MCF 10A (cell line): Measurements from ENCODE around the gene IQCK. TPM values are rescaled to one million over a fixed set of nuclear protein-coding genes. Genes with fewer than 3 reads are reported as not detected.
A peak's percentile ranks its signal among the peaks of the same experiment; 100 is the strongest.

ENCODE experiments used
- BruUV-seq: library from RNA; stranded (reverse); fragments of 400-500 nt; replicated peaks from 2 replicates; lab custom pipeline; 2021; lab: Mats Ljungman, UMichigan
- CTCF ChIA-PET: fragments of 300-600 bp; sonication (Branson Sonifier 250); formaldehyde crosslinking; extraction: SDS; loops from one replicate; lab custom pipeline; 2021; ENCODE audit warnings: antibody characterized with exemption, inconsistent platforms; lab: Yijun Ruan, JAX
- POLR2A ChIA-PET: fragments of 300-600, 350-650 bp; sonication (Branson Sonifier 250); formaldehyde crosslinking; extraction: SDS; loops from one replicate; lab custom pipeline; 2020; ENCODE audit warnings: antibody characterized with exemption, inconsistent platforms; lab: Yijun Ruan, JAX
- DNase-seq: peaks from one replicate; pipeline ENCODE4 v3.0.0-alpha.2; 2018; ENCODE audit not compliant: unreplicated experiment
- H3K27ac Mint-ChIP-seq: one replicate; pipeline ENCODE4 v1.8.0; 2022; ENCODE audit warnings: mild to moderate bottlenecking, low read depth, mixed read lengths; ENCODE audit not compliant: unreplicated experiment
- H3K27me3 Mint-ChIP-seq: one replicate; pipeline ENCODE4 v1.8.0; 2022; ENCODE audit warnings: mixed read lengths; ENCODE audit not compliant: insufficient read depth, unreplicated experiment
- H3K36me3 Mint-ChIP-seq: one replicate; pipeline ENCODE4 v1.8.0; 2022; ENCODE audit warnings: mild to moderate bottlenecking, moderate library complexity, mixed read lengths; ENCODE audit not compliant: insufficient read depth, unreplicated experiment
- H3K4me1 Mint-ChIP-seq: one replicate; pipeline ENCODE4 v1.8.0; 2022; ENCODE audit warnings: mixed read lengths; ENCODE audit not compliant: insufficient read depth, unreplicated experiment
- H3K4me3 Mint-ChIP-seq: one replicate; pipeline ENCODE4 v1.8.0; 2022; ENCODE audit warnings: mild to moderate bottlenecking, moderate library complexity, mixed read lengths; ENCODE audit not compliant: unreplicated experiment
- H3K9me3 Mint-ChIP-seq: one replicate; pipeline ENCODE4 v1.8.0; 2022; ENCODE audit warnings: mixed read lengths; ENCODE audit not compliant: unreplicated experiment
- CTCF ChIP-seq: fragments of 200-600 bp; IDR thresholded peaks from one replicate; pipeline ENCODE4 v1.8.0; 2022; ENCODE audit warnings: antibody characterized with exemption, mild to moderate bottlenecking; ENCODE audit not compliant: unreplicated experiment
- intact Hi-C: fragments of 100-400 bp; cut with micrococcal nuclease; formaldehyde crosslinking; loops from 2 replicates; pipeline ENCODE4 v1.14.1; 2022
- total RNA-seq: library from RNA; stranded (reverse); gene quantifications from 2 replicates; pipeline ENCODE4 v1.2.3, GENCODE V29; 2022

The IQCK gene
- total RNA-seq, 1 experiment from 2014 or later: 5.9 TPM

- ChIA-PET CTCF (interaction anchor here (0.9 kb wide), 1 partner anchor 216 kb away, joined by 4 read pairs; no protein-coding TSS in a partner anchor), POLR2A (no interaction called here)
- no peaks in the 10 kb centered on the region for H3K4me1 Mint-ChIP-seq
- intact Hi-C loops: no loop called here
- no peaks in the 10 kb centered on the region for H3K36me3 Mint-ChIP-seq
- H3K27me3 Mint-ChIP-seq: no peaks in the 10 kb centered on the region
- peaks cover 8% of the 10 kb centered on the region for H3K9me3 Mint-ChIP-seq
- H3K27ac Mint-ChIP-seq: no peak overlapping the region
- no peak overlapping the region for H3K4me3 Mint-ChIP-seq
- no peak for TF ChIP-seq CTCF
- no peak for DNase-seq
- no TSS peak for BruUV-seq
Observed at GRCh38 chr16:19817122-19817521, 99.1 kb downstream of the IQCK start.

- no peaks in the 10 kb centered on the region for H3K36me3 Mint-ChIP-seq
- H3K4me3 Mint-ChIP-seq: no peak overlapping the region
- ChIA-PET POLR2A (no interaction called here), CTCF (no interaction called here)
- H3K27me3 Mint-ChIP-seq: no peaks in the 10 kb centered on the region
- BruUV-seq: no TSS peak
- peaks cover 5% of the 10 kb centered on the region for H3K9me3 Mint-ChIP-seq
- DNase-seq: no peak
- no peak overlapping the region for H3K27ac Mint-ChIP-seq
- H3K4me1 Mint-ChIP-seq: peaks cover 6% of the 10 kb centered on the region
- intact Hi-C loops: no loop called here
- no peak for TF ChIP-seq CTCF
Observed at GRCh38 chr16:19817875-19818274, 99.8 kb downstream of the IQCK start.

- POLR2A ChIA-PET: no interaction called here
- no peak overlapping the region for H3K27ac Mint-ChIP-seq
- intact Hi-C loops: no loop called here
- H3K4me3 Mint-ChIP-seq: no peak overlapping the region
- peaks cover 6% of the 10 kb centered on the region for H3K4me1 Mint-ChIP-seq
- H3K27me3 Mint-ChIP-seq: no peaks in the 10 kb centered on the region
- H3K36me3 Mint-ChIP-seq: no peaks in the 10 kb centered on the region
- peak; percentile 17 for DNase-seq
- H3K9me3 Mint-ChIP-seq: no peaks in the 10 kb centered on the region
- CTCF ChIA-PET: no interaction called here
- no peak for TF ChIP-seq CTCF
- BruUV-seq: no TSS peak
Observed at GRCh38 chr16:19822533-19822932, 104.5 kb downstream of the IQCK start.

GRCh38 chr16:19823322-19823721 is 105.3 kb downstream of the IQCK start:
- H3K4me3 Mint-ChIP-seq: no peak overlapping the region

More at GRCh38 chr16:19823322-19823721, 105.3 kb downstream of the IQCK start:
- Mint-ChIP-seq H3K36me3 (no peaks in the 10 kb centered on the region), H3K27me3 (no peaks in the 10 kb centered on the region), H3K27ac (no peak overlapping the region), H3K9me3 (no peaks in the 10 kb centered on the region), H3K4me1 (peaks cover 6% of the 10 kb centered on the region)
- no peak for TF ChIP-seq CTCF
- no peak for DNase-seq
- ChIA-PET POLR2A (no interaction called here), CTCF (no interaction called here)
- intact Hi-C loops: no loop called here
- BruUV-seq: no TSS peak
